ENCODE measurements around the gene SLC2A13. TPM values are rescaled to one million over a fixed set of nuclear protein-coding genes. Genes with fewer than 3 reads are reported as not detected.

SLC2A13 gene
- total RNA-seq, 1 experiment from 2014 or later: 12.1 TPM

DNA sequence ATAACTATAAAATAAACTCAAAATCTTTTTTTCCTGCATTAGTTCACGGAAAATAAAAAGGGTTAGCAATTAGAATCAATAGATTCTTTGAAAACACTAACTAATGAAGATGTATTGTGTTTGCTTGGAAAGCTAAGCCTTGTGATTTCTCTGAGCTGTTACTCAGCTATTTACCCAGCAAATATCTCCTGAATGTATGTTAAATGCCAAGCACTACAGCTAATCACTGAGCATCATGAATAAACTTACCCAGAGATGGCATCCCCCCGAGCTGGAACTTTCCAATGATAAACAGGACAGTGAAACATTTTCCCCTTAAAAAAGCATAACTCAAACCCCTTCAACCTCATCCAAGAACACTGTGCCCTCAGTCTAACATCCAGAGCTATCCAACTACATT, 71.2 kb downstream of the SLC2A13 start:
- peaks cover 4% of the 10 kb centered on the region; the same call in 1 of the 2 replicates for H3K4me1 ChIP-seq (ENCODE audit: control insufficient read depth, insufficient read depth, low read length)
- H3K27ac ChIP-seq (ENCODE audit: low read length): no peak overlapping the region
- ATAC-seq (no peak), DNase-seq (ENCODE audit: low read depth, low spot score) (no peak)
- intact Hi-C loops (cut with micrococcal nuclease; ENCODE audit: unreplicated experiment) (no loop called here), in situ Hi-C loops (cut with HindIII; ENCODE audit: low pct_unique_long_range_greater_than_20kb, low sequenced_read_pairs) (no loop called here)
- BruUV-seq (replicated peaks): no TSS peak
- no peaks in the 10 kb centered on the region for H3K27me3 ChIP-seq (ENCODE audit: control insufficient read depth, insufficient read depth, low read length)
- no peaks in the 10 kb centered on the region for H3K36me3 ChIP-seq (ENCODE audit: control insufficient read depth, insufficient read depth, low read length)
- H3K4me3 ChIP-seq (ENCODE audit: low read depth in 2 of 2, low read length in 2 of 2): no peak overlapping the region
- ChIA-PET CTCF (no interaction called here), POLR2A (no interaction called here)
- no peaks in the 10 kb centered on the region for H3K9me3 ChIP-seq (ENCODE audit: control insufficient read depth, insufficient read depth, low read depth, low read length)
- TF ChIP-seq, protein P1, sequence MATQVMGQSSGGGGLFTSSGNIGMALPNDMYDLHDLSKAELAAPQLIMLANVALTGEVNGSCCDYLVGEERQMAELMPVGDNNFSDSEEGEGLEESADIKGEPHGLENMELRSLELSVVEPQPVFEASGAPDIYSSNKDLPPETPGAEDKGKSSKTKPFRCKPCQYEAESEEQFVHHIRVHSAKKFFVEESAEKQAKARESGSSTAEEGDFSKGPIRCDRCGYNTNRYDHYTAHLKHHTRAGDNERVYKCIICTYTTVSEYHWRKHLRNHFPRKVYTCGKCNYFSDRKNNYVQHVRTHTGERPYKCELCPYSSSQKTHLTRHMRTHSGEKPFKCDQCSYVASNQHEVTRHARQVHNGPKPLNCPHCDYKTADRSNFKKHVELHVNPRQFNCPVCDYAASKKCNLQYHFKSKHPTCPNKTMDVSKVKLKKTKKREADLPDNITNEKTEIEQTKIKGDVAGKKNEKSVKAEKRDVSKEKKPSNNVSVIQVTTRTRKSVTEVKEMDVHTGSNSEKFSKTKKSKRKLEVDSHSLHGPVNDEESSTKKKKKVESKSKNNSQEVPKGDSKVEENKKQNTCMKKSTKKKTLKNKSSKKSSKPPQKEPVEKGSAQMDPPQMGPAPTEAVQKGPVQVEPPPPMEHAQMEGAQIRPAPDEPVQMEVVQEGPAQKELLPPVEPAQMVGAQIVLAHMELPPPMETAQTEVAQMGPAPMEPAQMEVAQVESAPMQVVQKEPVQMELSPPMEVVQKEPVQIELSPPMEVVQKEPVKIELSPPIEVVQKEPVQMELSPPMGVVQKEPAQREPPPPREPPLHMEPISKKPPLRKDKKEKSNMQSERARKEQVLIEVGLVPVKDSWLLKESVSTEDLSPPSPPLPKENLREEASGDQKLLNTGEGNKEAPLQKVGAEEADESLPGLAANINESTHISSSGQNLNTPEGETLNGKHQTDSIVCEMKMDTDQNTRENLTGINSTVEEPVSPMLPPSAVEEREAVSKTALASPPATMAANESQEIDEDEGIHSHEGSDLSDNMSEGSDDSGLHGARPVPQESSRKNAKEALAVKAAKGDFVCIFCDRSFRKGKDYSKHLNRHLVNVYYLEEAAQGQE (IDR thresholded peaks at IDR 0.05; ENCODE audit: insufficient read depth in 1 of 2, low read depth in 2 of 2, low read length in 1 of 2): no peak
- TF ChIP-seq TCF7L2 (IDR thresholded peaks at IDR 0.05; ENCODE audit: low read depth, low read length): no peak
- TF ChIP-seq POLR2AphosphoS5 (IDR thresholded peaks at IDR 0.05; ENCODE audit: low read depth, low read length): no peak
- TF ChIP-seq, protein P2, sequence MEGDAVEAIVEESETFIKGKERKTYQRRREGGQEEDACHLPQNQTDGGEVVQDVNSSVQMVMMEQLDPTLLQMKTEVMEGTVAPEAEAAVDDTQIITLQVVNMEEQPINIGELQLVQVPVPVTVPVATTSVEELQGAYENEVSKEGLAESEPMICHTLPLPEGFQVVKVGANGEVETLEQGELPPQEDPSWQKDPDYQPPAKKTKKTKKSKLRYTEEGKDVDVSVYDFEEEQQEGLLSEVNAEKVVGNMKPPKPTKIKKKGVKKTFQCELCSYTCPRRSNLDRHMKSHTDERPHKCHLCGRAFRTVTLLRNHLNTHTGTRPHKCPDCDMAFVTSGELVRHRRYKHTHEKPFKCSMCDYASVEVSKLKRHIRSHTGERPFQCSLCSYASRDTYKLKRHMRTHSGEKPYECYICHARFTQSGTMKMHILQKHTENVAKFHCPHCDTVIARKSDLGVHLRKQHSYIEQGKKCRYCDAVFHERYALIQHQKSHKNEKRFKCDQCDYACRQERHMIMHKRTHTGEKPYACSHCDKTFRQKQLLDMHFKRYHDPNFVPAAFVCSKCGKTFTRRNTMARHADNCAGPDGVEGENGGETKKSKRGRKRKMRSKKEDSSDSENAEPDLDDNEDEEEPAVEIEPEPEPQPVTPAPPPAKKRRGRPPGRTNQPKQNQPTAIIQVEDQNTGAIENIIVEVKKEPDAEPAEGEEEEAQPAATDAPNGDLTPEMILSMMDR (IDR thresholded peaks at IDR 0.05): no peak
- TF ChIP-seq SIN3A (IDR thresholded peaks at IDR 0.05; ENCODE audit: borderline replicate concordance, insufficient read depth, low read depth, low read length): no peak

DNA sequence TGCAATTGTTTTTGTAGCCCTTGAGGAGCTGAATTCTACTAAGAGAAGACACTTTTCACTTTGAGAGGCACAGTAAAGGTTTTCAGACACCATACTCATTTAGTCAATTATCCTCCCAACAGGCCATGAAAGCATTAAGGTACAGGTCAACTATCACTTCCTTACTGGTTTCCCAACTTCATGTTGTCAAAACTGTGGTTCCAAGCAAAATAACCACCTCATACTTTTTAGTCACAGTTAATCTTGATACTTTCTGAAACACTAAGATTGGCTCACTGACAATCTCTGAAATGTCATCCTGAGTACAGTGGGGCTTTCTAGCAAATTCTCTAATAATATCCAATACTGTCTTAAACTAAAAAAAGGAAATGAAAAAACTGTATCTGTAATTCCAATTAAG, 71.7 kb downstream of the SLC2A13 start:
- BruUV-seq (replicated peaks): no TSS peak
- no peak overlapping the region for H3K4me3 ChIP-seq (ENCODE audit: low read depth in 2 of 2, low read length in 2 of 2)
- no peak for DNase-seq (ENCODE audit: low read depth, low spot score)
- no peak for ATAC-seq
- H3K36me3 ChIP-seq (ENCODE audit: control insufficient read depth, insufficient read depth, low read length): no peaks in the 10 kb centered on the region
- CTCF ChIA-PET: no interaction called here
- POLR2A ChIA-PET: no interaction called here
- intact Hi-C loops (cut with micrococcal nuclease; ENCODE audit: unreplicated experiment): no loop called here
- H3K4me1 ChIP-seq (ENCODE audit: control insufficient read depth, insufficient read depth, low read length): peaks cover 4% of the 10 kb centered on the region; the same call in 1 of the 2 replicates
- in situ Hi-C loops (cut with HindIII; ENCODE audit: low pct_unique_long_range_greater_than_20kb, low sequenced_read_pairs): no loop called here
- H3K27me3 ChIP-seq (ENCODE audit: control insufficient read depth, insufficient read depth, low read length): no peaks in the 10 kb centered on the region
- TF ChIP-seq, protein P1 (IDR thresholded peaks at IDR 0.05; ENCODE audit: insufficient read depth in 1 of 2, low read depth in 2 of 2, low read length in 1 of 2): no peak
- TF ChIP-seq TCF7L2 (IDR thresholded peaks at IDR 0.05; ENCODE audit: low read depth, low read length): no peak
- TF ChIP-seq, protein P2 (IDR thresholded peaks at IDR 0.05): no peak
- TF ChIP-seq POLR2AphosphoS5 (IDR thresholded peaks at IDR 0.05; ENCODE audit: low read depth, low read length): no peak
- TF ChIP-seq SIN3A (IDR thresholded peaks at IDR 0.05; ENCODE audit: borderline replicate concordance, insufficient read depth, low read depth, low read length): no peak
- H3K27ac ChIP-seq (ENCODE audit: low read length): no peak overlapping the region
- no peaks in the 10 kb centered on the region for H3K9me3 ChIP-seq (ENCODE audit: control insufficient read depth, insufficient read depth, low read depth, low read length)
